HTERT RPE-1 (cell line): ENCODE measurements around the gene KRTAP4-8.
"Not testable (repeated sequence)": the region's sequence is repeated elsewhere in the genome, so short reads cannot be mapped to it uniquely, and the experiment has no call there.

Experiments used
- in situ Hi-C: fragments of 300-500 bp; cut with MboI; formaldehyde crosslinking; loops from 4 replicates; pipeline ENCODE4 v1.14.3; 2020; ENCODE audit warnings: low sequenced_read_pairs

The KRTAP4-8 gene

GRCh38 chr17:41108728-41109386 lies 10.9 kb upstream of the KRTAP4-8 start:
- in situ Hi-C loops: not testable (repeated sequence)

- in situ Hi-C loops: no loop called here
Measured at GRCh38 chr17:41107941-41108450, 10.1 kb upstream of the KRTAP4-8 start.

GRCh38 chr17:41105347-41105746 lies 7.4 kb upstream of the KRTAP4-8 start, which contains the start of gene KRTAP4-9:
TSS of gene KRTAP4-9 (plus strand) at chr17:41105389. CDS start at chr17:41105389, 0 bp downstream.
- in situ Hi-C loops: not testable (repeated sequence)

GRCh38 chr17:41104386-41105038 lies 6.6 kb upstream of the KRTAP4-8 start:
- in situ Hi-C loops: not testable (repeated sequence)

GRCh38 chr17:41103896-41104295 lies 6.0 kb upstream of the KRTAP4-8 start:
- in situ Hi-C loops: no loop called here

- in situ Hi-C loops: no loop called here
Measured at GRCh38 chr17:41101586-41102259, 3.8 kb upstream of the KRTAP4-8 start, which contains the start of gene KRTAP4-16. TSS of gene KRTAP4-16 (minus strand) at chr17:41102209. CDS start at chr17:41102209, 0 bp downstream.

- in situ Hi-C loops: not testable (repeated sequence)
Measured at GRCh38 chr17:41099682-41100480, 1.9 kb upstream of the KRTAP4-8 start.

- in situ Hi-C loops: no loop called here
Measured at GRCh38 chr17:41098481-41098880, 539 bp upstream of the KRTAP4-8 start.

- in situ Hi-C loops: no loop called here
Measured at GRCh38 chr17:41096055-41096454, 1.9 kb downstream of the KRTAP4-8 start.

GRCh38 chr17:41088760-41089352 lies 9.1 kb downstream of the KRTAP4-8 start:
- in situ Hi-C loops: not testable (repeated sequence)

- in situ Hi-C loops: not testable (repeated sequence)
Measured at GRCh38 chr17:41084100-41084856, 13.7 kb downstream of the KRTAP4-8 start, which contains the start of gene KRTAP4-7. TSS of gene KRTAP4-7 (plus strand) at chr17:41084150. CDS start at chr17:41084207, 57 bp downstream.

- in situ Hi-C loops: not testable (repeated sequence)
Measured at GRCh38 chr17:41083427-41083826, 14.5 kb downstream of the KRTAP4-8 start.

- in situ Hi-C loops: no loop called here
Measured at GRCh38 chr17:41082626-41083025, 15.3 kb downstream of the KRTAP4-8 start.

- in situ Hi-C loops: no loop called here
Measured at GRCh38 chr17:41076788-41077187, 21.2 kb downstream of the KRTAP4-8 start.

GRCh38 chr17:41073676-41074075 lies 24.3 kb downstream of the KRTAP4-8 start:
- in situ Hi-C loops: no loop called here

GRCh38 chr17:41071606-41072360 lies 26.2 kb downstream of the KRTAP4-8 start:
- in situ Hi-C loops: no loop called here

GRCh38 chr17:41069031-41069430 lies 28.9 kb downstream of the KRTAP4-8 start:
- in situ Hi-C loops: no loop called here

GRCh38 chr17:41067281-41067680 lies 30.7 kb downstream of the KRTAP4-8 start:
- in situ Hi-C loops: no loop called here
